GM23338 (cell line): Measurements from ENCODE around the gene GFOD1.

Experiments used
- CREB1 ChIP-seq: fragments of 250-450 bp; sonication (Bioruptor Pico); IDR thresholded peaks from 2 replicates; pipeline ENCODE4 v1.5.0; 2020; ENCODE audit warnings: low read depth, mild to moderate bottlenecking, moderate library complexity
- CTCF ChIP-seq, 2 experiments: fragments of 200-600 bp in 1 of 2; sonication (generic) in 1 of 2; conservative IDR thresholded peaks; 2 replicates each; pipeline versions ENCODE4 v1.5.1 to v1.6.1; 2016 to 2017; ENCODE audit warnings: antibody characterized with exemption in 2 of 2, low read depth in 2 of 2, mild to moderate bottlenecking in 2 of 2, moderate library complexity in 1 of 2
- EZH2 ChIP-seq: fragments of 200-600 bp; sonication (generic); IDR thresholded peaks from one replicate; pipeline ENCODE4 v1.8.0; 2017; ENCODE audit warnings: antibody characterized with exemption, mild to moderate bottlenecking, low read depth; ENCODE audit not compliant: unreplicated experiment
- EZH2phosphoT487 ChIP-seq: fragments of 200-600 bp; sonication (generic); IDR thresholded peaks from one replicate; pipeline ENCODE4 v1.8.1; 2018; ENCODE audit warnings: antibody characterized with exemption; ENCODE audit not compliant: unreplicated experiment
- JUNB ChIP-seq: IDR thresholded peaks from one replicate; pipeline ENCODE4 v1.6.1; 2016; ENCODE audit warnings: antibody characterized with exemption; ENCODE audit not compliant: unreplicated experiment
- POLR2AphosphoS5 ChIP-seq: IDR thresholded peaks from 2 replicates; pipeline ENCODE4 v1.6.1; 2016; ENCODE audit warnings: antibody characterized with exemption, low read depth
- REST ChIP-seq: IDR thresholded peaks from one replicate; pipeline ENCODE4 v1.6.1; 2018; ENCODE audit warnings: antibody characterized with exemption; ENCODE audit not compliant: unreplicated experiment
- ZNF114 ChIP-seq: fragments of 250-450 bp; sonication (Bioruptor Pico); IDR thresholded peaks from 2 replicates; pipeline ENCODE4 v1.5.0; 2020; ENCODE audit warnings: mild to moderate bottlenecking, moderate library complexity
- ZNF462 ChIP-seq: fragments of 250-450 bp; sonication (Bioruptor Pico); IDR thresholded peaks from 2 replicates; pipeline ENCODE4 v1.5.0; 2020; ENCODE audit warnings: mild to moderate bottlenecking, moderate library complexity

- TF ChIP-seq EZH2phosphoT487 (no peak), CTCF (conservative IDR thresholded peaks at IDR 0.05; ENCODE audit: low read depth in 2 of 2) (no peak), CREB1 (no peak), POLR2AphosphoS5 (no peak), EZH2 (no peak), JUNB (no peak), REST (no peak), ZNF114 (CRISPR knock-in tag) (no peak), ZNF462 (no peak)
These were observed 144.9 kb downstream of the GFOD1 start for GRCh38 chr6:13342414-13343019.
